Peyer's patch (tissue), 4 donors: ENCODE results near the gene PLEK2. TPM values are rescaled to one million over a fixed set of nuclear protein-coding genes. Genes with fewer than 3 reads are reported as not detected.

ENCODE experiments used
- DNase-seq, 3 donors: peaks; one replicate each; pipeline ENCODE4 v3.0.0-alpha.2; 2017 to 2019
- H3K27ac ChIP-seq, 4 donors: fragments of 200-600 bp; sonication (generic); one replicate each; pipeline ENCODE4 v1.5.1; 2016 to 2019
- H3K27me3 ChIP-seq, 2 donors: fragments of 200-600 bp; sonication (generic); one replicate each; pipeline ENCODE4 v1.5.1; 2019
- H3K36me3 ChIP-seq, 3 donors: fragments of 200-600 bp; sonication (generic); one replicate each; pipeline ENCODE4 v1.5.1; 2016 to 2019
- H3K4me1 ChIP-seq, 4 donors: fragments of 200-600 bp; sonication (generic); one replicate each; pipeline ENCODE4 v1.5.1; 2016 to 2019
- H3K4me3 ChIP-seq, 4 donors: fragments of 200-600 bp; sonication (generic); 1 replicate in 3 of 4; 2 replicates in 1 of 4; pipeline ENCODE4 v1.5.1; 2016 to 2019; ENCODE audit warnings: mild to moderate bottlenecking in 1 of 4
- H3K9me3 ChIP-seq, 4 donors: fragments of 200-600 bp; sonication (generic); one replicate each; pipeline ENCODE4 v1.5.1; 2016 to 2019; ENCODE audit warnings: mild to moderate bottlenecking in 1 of 4
- CTCF ChIP-seq, 6 experiments: fragments of 450-650 bp in 4 of 6; fragments of 200-600 bp in 2 of 6; sonication (generic) in 1 of 6; IDR thresholded peaks; one replicate each; pipeline ENCODE4 v1.5.1; 2017 to 2019; ENCODE audit warnings: antibody characterized with exemption in 6 of 6, mild to moderate bottlenecking in 3 of 6, moderate library complexity in 1 of 6
- POLR2A ChIP-seq, 2 donors: fragments of 450-650 bp; IDR thresholded peaks; one replicate each; pipeline ENCODE4 v1.5.1; 2017; ENCODE audit warnings: antibody characterized with exemption in 2 of 2, mild to moderate bottlenecking in 2 of 2, moderate library complexity in 2 of 2
- total RNA-seq, 4 donors: library from RNA; depleted of rRNA; stranded (reverse); fragments of >200 nt; gene quantifications; one replicate each; pipeline ENCODE4 v1.1.0, GENCODE V29; 2016

PLEK2 gene
- total RNA-seq, 4 donors from 2014 or later, result 19.7 to 40.3 (median 33.6) TPM

- H3K36me3 ChIP-seq, result peaks cover 0 to 16% (median 0%) of the 10 kb centered on the region in 3 donors
- no peaks in the 10 kb centered on the region for H3K27me3 ChIP-seq
- no peak overlapping the region for H3K27ac ChIP-seq
- TF ChIP-seq POLR2A (IDR thresholded peaks at IDR 0.05), result no peak
- no peak for TF ChIP-seq CTCF (IDR thresholded peaks at IDR 0.05)
- H3K9me3 ChIP-seq, result no peaks in the 10 kb centered on the region
- no peak overlapping the region for H3K4me3 ChIP-seq
- H3K4me1 ChIP-seq, result no peaks in the 10 kb centered on the region
- no peak for DNase-seq
Measured at GRCh38 chr14:67391268-67391667, 20.7 kb downstream of the PLEK2 start.

DNA sequence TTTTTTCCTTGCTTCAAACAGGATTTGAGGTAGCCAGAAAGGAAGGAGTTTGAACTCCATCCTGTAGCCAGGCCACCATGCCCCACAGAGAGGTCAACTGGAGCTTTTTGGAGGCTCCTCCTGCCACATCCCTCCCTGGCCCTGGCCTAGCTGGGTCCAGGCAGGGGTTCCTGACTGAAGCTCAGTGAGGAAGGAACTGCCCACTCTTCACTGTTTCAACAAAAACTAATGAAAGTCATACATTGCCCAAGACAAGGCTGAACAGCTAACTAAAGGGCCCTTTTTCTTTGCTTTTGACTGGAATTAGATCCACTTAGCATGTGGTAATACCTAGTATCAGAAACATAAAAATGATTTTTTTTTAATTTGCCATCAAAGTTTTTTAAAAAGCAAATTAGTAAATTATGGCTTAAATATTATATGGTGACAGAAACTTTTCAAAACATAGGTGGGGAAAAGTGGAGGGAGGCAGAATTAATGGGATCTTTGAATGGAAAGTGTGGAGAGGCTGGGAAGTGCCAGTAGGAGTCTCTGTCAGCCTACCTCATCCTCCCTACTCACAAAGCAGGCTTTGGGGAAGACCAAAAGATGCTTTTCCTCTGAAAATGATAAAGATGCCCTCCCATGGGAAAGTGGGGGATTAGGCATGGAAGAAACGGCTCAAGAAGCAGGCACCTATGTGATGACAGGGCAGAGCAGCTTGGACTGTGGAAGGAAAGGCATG, 22.0 kb downstream of the PLEK2 start:
- no peak overlapping the region for H3K27ac ChIP-seq
- TF ChIP-seq POLR2A (IDR thresholded peaks at IDR 0.05) (no peak), CTCF (IDR thresholded peaks at IDR 0.05) (no peak)
- no peak for DNase-seq
- H3K4me3 ChIP-seq, result no peak overlapping the region
- peaks cover 0 to 28% (median 0%) of the 10 kb centered on the region in 3 donors for H3K36me3 ChIP-seq
- no peaks in the 10 kb centered on the region for H3K4me1 ChIP-seq
- no peaks in the 10 kb centered on the region for H3K9me3 ChIP-seq
- no peaks in the 10 kb centered on the region for H3K27me3 ChIP-seq

DNA sequence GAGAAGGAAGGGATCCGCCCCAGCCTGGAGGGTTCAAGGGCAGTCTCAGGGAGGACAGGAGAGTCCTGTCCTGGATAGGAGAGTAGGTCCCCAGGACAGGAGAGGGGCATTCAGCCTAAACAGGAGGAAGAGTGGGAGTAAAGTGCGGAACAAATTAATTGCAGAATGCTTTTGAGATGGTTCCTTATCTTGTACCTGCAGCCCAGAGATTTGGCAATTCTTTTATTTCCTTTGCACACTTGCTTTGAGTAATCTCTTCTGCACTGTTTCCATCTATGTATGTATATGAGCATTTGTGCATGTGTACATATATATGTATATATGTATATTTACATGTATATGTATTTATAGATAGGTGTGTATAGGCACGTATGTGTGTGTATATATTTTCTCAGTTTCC, 22.7 kb downstream of the PLEK2 start:
- peaks cover 0 to 35% (median 0%) of the 10 kb centered on the region in 3 donors for H3K36me3 ChIP-seq

GRCh38 chr14:67387195-67387594, 24.8 kb downstream of the PLEK2 start:
- Histone ChIP-seq H3K9me3 (no peaks in the 10 kb centered on the region), H3K27ac (no peak overlapping the region), H3K4me1 (no peaks in the 10 kb centered on the region), H3K4me3 (no peak overlapping the region), H3K36me3 (peaks cover 0 to 49% (median 0%) of the 10 kb centered on the region in 3 donors), H3K27me3 (no peaks in the 10 kb centered on the region)
- no peak for DNase-seq
- no peak for TF ChIP-seq POLR2A (IDR thresholded peaks at IDR 0.05)
- no peak for TF ChIP-seq CTCF (IDR thresholded peaks at IDR 0.05)

More for the DNA sequence above, 22.7 kb downstream of the PLEK2 start:
- Histone ChIP-seq H3K27me3 (no peaks in the 10 kb centered on the region), H3K4me1 (no peaks in the 10 kb centered on the region), H3K4me3 (no peak overlapping the region), H3K9me3 (no peaks in the 10 kb centered on the region), H3K27ac (no peak overlapping the region)
- no peak for DNase-seq
- TF ChIP-seq POLR2A (IDR thresholded peaks at IDR 0.05) (no peak), CTCF (IDR thresholded peaks at IDR 0.05) (no peak)

GRCh38 chr14:67385618-67386017, 26.3 kb downstream of the PLEK2 start:
- TF ChIP-seq POLR2A (IDR thresholded peaks at IDR 0.05) (no peak), CTCF (IDR thresholded peaks at IDR 0.05) (no peak)
- Histone ChIP-seq H3K27me3 (no peaks in the 10 kb centered on the region), H3K36me3 (peaks cover 0 to 64% (median 0%) of the 10 kb centered on the region in 3 donors), H3K9me3 (no peaks in the 10 kb centered on the region), H3K4me1 (no peaks in the 10 kb centered on the region), H3K27ac (no peak overlapping the region), H3K4me3 (no peak overlapping the region)
- DNase-seq, result no peak
